Stomach smooth muscle (tissue), 2 donors: ENCODE measurements around the gene BCL2A1.
"Not testable (repeated sequence)": the region's sequence is repeated elsewhere in the genome, so short reads cannot be mapped to it uniquely, and the experiment has no call there.

Experiments used
- H3K27ac ChIP-seq: one replicate; pipeline ENCODE4 v1.7.0; 2013; ENCODE audit warnings: mild to moderate bottlenecking, low read length, inconsistent platforms
- H3K27me3 ChIP-seq, 2 donors: one replicate each; pipeline ENCODE4 v1.7.0; 2013; ENCODE audit warnings: low read length in 2 of 2; ENCODE audit not compliant: insufficient read depth in 2 of 2, control insufficient read depth in 1 of 2
- H3K36me3 ChIP-seq, 2 donors: one replicate each; pipeline ENCODE4 v1.7.0; 2013; ENCODE audit warnings: low read length in 2 of 2; ENCODE audit not compliant: control insufficient read depth in 2 of 2, insufficient read depth in 2 of 2
- H3K4me1 ChIP-seq: one replicate; pipeline ENCODE4 v1.7.0; 2013; ENCODE audit warnings: low read length; ENCODE audit not compliant: control insufficient read depth, insufficient read depth
- H3K4me3 ChIP-seq, 2 donors: one replicate each; pipeline ENCODE4 v1.7.0; 2013; ENCODE audit warnings: low read length in 2 of 2
- H3K9ac ChIP-seq, 2 donors: one replicate each; pipeline ENCODE4 v1.7.0; 2013; ENCODE audit warnings: low read length in 2 of 2, mild to moderate bottlenecking in 1 of 2
- H3K9me3 ChIP-seq, 2 donors: one replicate each; pipeline ENCODE4 v1.7.0; 2013; ENCODE audit warnings: low read length in 2 of 2; ENCODE audit not compliant: control insufficient read depth in 2 of 2
- donor health status: healthy.
- donor health status: Pancreatic carcinoma.

Gene BCL2A1

GRCh38 chr15:79970181-79970580 lies 815 bp downstream of the BCL2A1 start:
- no peaks in the 10 kb centered on the region for H3K27me3 ChIP-seq
- H3K4me3 ChIP-seq, result no peak overlapping the region
- H3K9me3 ChIP-seq, result no peaks in the 10 kb centered on the region
- no peaks in the 10 kb centered on the region for H3K4me1 ChIP-seq
- H3K36me3 ChIP-seq, result no peaks in the 10 kb centered on the region
- no peak overlapping the region for H3K9ac ChIP-seq
- no peak overlapping the region for H3K27ac ChIP-seq

- H3K36me3 ChIP-seq, result no peaks in the 10 kb centered on the region
- H3K4me1 ChIP-seq, result no peaks in the 10 kb centered on the region
- H3K4me3 ChIP-seq, result no peak overlapping the region
- H3K27ac ChIP-seq, result no peak overlapping the region
- H3K9me3 ChIP-seq, result no peaks in the 10 kb centered on the region
- H3K9ac ChIP-seq, result no peak overlapping the region
- no peaks in the 10 kb centered on the region for H3K27me3 ChIP-seq
Observed at GRCh38 chr15:79969146-79969545, 1.9 kb downstream of the BCL2A1 start.

DNA sequence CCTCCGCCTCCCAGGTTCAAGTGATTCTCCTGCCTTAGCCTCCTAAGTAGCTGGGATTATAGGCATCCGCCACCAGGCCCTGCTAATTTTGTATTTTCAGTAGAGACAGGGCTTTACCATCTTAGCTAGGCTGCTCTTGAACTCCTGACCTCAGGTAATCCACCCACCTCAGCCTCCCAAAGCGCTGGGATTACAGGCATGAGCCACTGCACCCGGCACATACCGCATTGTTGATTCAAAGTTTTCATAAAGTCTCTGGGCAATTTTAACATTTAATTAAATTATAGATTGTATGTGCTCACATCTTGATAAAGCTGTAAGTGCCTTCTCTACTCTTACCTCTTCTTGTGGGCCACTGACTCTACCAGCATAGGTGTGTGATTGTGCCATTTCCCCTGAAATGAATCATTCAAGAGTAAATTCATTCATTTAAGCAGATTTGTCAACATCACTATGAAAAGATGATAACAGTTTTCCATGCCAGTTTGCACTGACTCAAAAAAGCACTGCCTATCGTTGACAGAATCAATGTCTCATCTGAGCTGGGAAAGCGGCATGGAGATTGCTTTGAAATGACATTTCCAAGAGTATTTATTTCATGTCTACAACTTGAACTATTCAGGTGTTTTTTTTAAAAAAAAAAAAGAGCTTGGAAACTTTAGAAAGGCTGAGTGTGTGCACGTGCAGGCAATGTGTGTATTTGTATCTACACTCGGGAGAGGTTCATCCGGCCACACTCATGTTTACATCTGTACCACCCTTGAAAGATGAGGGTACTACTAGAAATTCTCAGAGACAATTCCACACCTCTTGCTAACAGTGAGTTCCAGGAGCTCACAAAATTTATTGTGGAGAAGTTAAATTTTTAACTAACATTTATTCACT lies 3.5 kb downstream of the BCL2A1 start:
- Histone ChIP-seq H3K4me1 (no peaks in the 10 kb centered on the region), H3K36me3 (no peaks in the 10 kb centered on the region), H3K27me3 (no peaks in the 10 kb centered on the region), H3K27ac (no peak overlapping the region), H3K9ac (no peak overlapping the region), H3K4me3 (no peak overlapping the region), H3K9me3 (no peaks in the 10 kb centered on the region)

GRCh38 chr15:79966634-79967297 lies 4.2 kb downstream of the BCL2A1 start:
- Histone ChIP-seq H3K27me3 (no peaks in the 10 kb centered on the region), H3K9me3 (no peaks in the 10 kb centered on the region), H3K36me3 (no peaks in the 10 kb centered on the region), H3K4me1 (no peaks in the 10 kb centered on the region), H3K4me3 (no peak overlapping the region), H3K27ac (no peak overlapping the region), H3K9ac (no peak overlapping the region)

GRCh38 chr15:79965846-79966630 lies 5.0 kb downstream of the BCL2A1 start:
- no peak overlapping the region for H3K9ac ChIP-seq
- H3K4me1 ChIP-seq, result no peaks in the 10 kb centered on the region
- H3K4me3 ChIP-seq, result no peak overlapping the region
- no peak overlapping the region for H3K27ac ChIP-seq
- H3K36me3 ChIP-seq, result no peaks in the 10 kb centered on the region
- no peaks in the 10 kb centered on the region for H3K27me3 ChIP-seq
- H3K9me3 ChIP-seq, result no peaks in the 10 kb centered on the region

- Histone ChIP-seq H3K4me1 (no peaks in the 10 kb centered on the region), H3K27ac (no peak overlapping the region), H3K4me3 (no peak overlapping the region)
Observed at GRCh38 chr15:79964232-79964805, 6.7 kb downstream of the BCL2A1 start.

DNA sequence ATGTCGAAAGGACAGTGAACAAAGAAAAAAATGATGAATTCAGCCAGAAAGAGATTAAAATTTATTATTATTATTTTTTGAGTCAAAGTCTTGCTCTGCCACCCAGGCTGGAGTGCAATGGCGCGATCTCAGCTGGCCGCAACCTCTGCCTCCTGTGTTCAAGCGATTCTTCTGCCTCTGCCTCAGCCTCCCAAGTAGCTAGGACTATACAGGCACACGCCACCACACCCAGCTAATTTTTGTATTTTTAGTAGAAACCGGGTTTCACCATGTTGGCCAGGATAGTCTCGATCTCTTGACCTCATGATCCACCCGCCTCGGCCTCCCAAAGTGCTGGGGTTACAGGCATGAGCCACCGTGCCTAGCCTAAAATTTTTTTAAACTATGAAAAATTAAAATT lies 8.1 kb downstream of the BCL2A1 start:
- not testable (repeated sequence) for H3K27me3 ChIP-seq, H3K9ac ChIP-seq, H3K4me1 ChIP-seq, H3K4me3 ChIP-seq, H3K27ac ChIP-seq, H3K36me3 ChIP-seq, H3K9me3 ChIP-seq

More at GRCh38 chr15:79964232-79964805, 6.7 kb downstream of the BCL2A1 start:
- no peaks in the 10 kb centered on the region for H3K27me3 ChIP-seq
- H3K9me3 ChIP-seq, result no peaks in the 10 kb centered on the region
- H3K36me3 ChIP-seq, result no peaks in the 10 kb centered on the region
- no peak overlapping the region for H3K9ac ChIP-seq

DNA sequence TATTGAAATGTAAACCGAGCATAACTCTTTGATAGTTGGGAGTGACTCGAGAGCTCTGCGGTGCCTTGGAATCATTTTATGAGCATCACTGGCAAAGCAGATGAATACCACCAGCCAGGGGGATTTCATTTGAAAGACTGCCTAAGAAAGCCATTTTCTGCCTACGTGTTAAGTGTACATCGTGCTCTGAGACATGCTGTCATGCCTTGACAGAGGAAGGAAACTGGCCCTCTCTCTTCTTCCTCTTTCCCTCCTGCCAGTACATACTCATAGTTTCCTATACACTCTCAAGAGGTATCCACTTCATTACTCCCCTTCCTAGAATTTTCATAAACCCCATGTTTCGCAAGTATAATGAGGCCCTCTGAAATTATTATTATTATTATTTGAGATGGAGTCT lies 8.8 kb downstream of the BCL2A1 start:
- Histone ChIP-seq H3K9me3 (no peaks in the 10 kb centered on the region), H3K4me1 (no peaks in the 10 kb centered on the region), H3K4me3 (no peak overlapping the region), H3K9ac (no peak overlapping the region), H3K27me3 (no peaks in the 10 kb centered on the region), H3K27ac (no peak overlapping the region), H3K36me3 (no peaks in the 10 kb centered on the region)

- H3K36me3 ChIP-seq, result no peaks in the 10 kb centered on the region
- H3K27me3 ChIP-seq, result no peaks in the 10 kb centered on the region
- no peaks in the 10 kb centered on the region for H3K4me1 ChIP-seq
- H3K9me3 ChIP-seq, result no peaks in the 10 kb centered on the region
- no peak overlapping the region for H3K9ac ChIP-seq
- H3K4me3 ChIP-seq, result no peak overlapping the region
- H3K27ac ChIP-seq, result no peak overlapping the region
Observed at GRCh38 chr15:79960502-79961212, 10.3 kb downstream of the BCL2A1 start.

DNA sequence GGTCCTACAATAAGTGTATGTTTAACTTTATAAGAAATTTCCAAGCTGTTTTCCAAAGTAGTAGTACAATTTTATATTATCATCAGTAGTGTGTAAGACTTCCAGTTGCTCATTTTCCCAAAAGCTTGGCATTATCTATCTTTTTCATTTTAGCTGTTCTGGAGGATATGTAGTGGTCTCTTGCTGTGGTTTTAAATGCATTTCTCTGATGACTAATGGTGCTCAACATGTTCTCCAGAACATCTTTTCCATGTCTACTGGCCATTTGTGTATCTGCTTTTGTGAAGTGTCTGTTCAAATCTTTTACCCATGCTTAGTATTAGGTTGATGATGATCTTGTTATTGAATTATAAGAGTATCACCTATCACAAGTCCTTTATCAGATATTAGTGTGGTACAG lies 13.3 kb downstream of the BCL2A1 start:
- Histone ChIP-seq H3K27ac (no peak overlapping the region), H3K9me3 (no peaks in the 10 kb centered on the region), H3K9ac (no peak overlapping the region), H3K4me1 (no peaks in the 10 kb centered on the region), H3K4me3 (no peak overlapping the region), H3K27me3 (no peaks in the 10 kb centered on the region), H3K36me3 (no peaks in the 10 kb centered on the region)
